Activated CD8-positive, alpha-beta T cell treated with anti-CD3 and anti-CD28 coated beads, Interleukin-2, amount 10 ng/mL, durations not matched to agents 7 days and 5 days (primary cell): Measurements from ENCODE around the gene MYG1. TPM values are rescaled to one million over a fixed set of nuclear protein-coding genes. Genes with fewer than 3 reads are reported as not detected.

ENCODE experiments used
- ATAC-seq: fragments of 150-1000 bp; cut with Tn5 transposase; one replicate; pipeline ENCODE4 v1.10.0; 2021; ENCODE audit warnings: moderate library complexity
- CTCF ChIA-PET: fragments of 350-600 bp; sonication (Branson Sonifier 250); formaldehyde crosslinking; loops from one replicate; lab custom pipeline; 2021; ENCODE audit warnings: antibody characterized with exemption; lab: Charles Lee
- POLR2A ChIA-PET: fragments of 350-600 bp; sonication (Branson Sonifier 250); formaldehyde crosslinking; loops from one replicate; lab custom pipeline; 2021; ENCODE audit warnings: antibody characterized with exemption; lab: Charles Lee
- DNase-seq: peaks from one replicate; pipeline ENCODE4 v3.0.0-alpha.2; 2020
- H3K27ac Mint-ChIP-seq: one replicate; pipeline ENCODE4 v1.8.0; 2021; ENCODE audit warnings: mild to moderate bottlenecking, mixed read lengths
- H3K27me3 Mint-ChIP-seq: one replicate; pipeline ENCODE4 v1.8.0; 2021; ENCODE audit warnings: low read depth, mixed read lengths
- H3K36me3 Mint-ChIP-seq: one replicate; pipeline ENCODE4 v1.8.0; 2021; ENCODE audit warnings: low read depth, mixed read lengths
- H3K4me1 Mint-ChIP-seq: one replicate; pipeline ENCODE4 v1.8.0; 2021; ENCODE audit warnings: low read depth, mixed read lengths
- H3K4me3 Mint-ChIP-seq: one replicate; pipeline ENCODE4 v1.8.0; 2021; ENCODE audit warnings: mild to moderate bottlenecking, mixed read lengths
- H3K9me3 Mint-ChIP-seq: one replicate; pipeline ENCODE4 v1.8.0; 2022; ENCODE audit warnings: mixed read lengths; ENCODE audit not compliant: insufficient read depth
- total RNA-seq, 2 experiments: library from RNA; stranded (reverse); gene quantifications; one replicate each; pipeline ENCODE4 v1.2.3, GENCODE V29; 2021

The MYG1 gene
- total RNA-seq, 2 experiments from 2014 or later: 55.6 to 56.9 TPM

DNA sequence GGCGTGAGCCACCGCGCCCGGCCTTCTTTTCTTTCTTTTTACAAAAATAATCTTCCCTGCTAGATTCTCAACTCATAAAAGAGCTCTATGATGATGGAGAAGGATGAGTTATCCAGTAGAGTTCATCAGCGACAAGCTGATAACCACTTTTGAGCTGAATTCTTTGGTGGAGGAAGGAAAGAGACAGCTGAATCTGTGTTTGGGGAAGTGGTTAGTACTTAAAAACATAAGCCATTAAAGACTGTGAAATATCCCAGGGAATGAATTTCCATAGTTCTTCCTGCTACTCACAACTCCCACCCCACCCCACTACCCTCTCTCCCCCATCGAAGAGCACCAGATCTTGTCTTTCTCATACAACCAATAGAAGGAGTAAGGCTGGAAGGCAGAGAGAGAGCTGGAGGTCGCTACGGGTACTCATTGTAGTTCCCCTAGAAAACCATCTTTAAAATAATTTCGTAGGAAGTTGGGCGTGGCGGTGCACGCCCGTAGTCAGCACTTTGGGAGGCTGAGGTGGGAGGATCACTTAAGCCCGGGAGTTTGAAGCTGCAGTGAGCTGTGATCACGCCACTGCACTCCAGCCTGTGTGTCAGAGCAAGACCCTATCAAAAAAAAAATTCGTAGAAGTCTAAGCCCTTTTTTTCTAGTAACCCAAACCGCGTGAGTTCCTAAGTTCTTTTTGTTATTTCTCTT, 32.0 kb upstream of the MYG1 start:
- CTCF ChIA-PET: interaction anchor here (0.6 to 10.0 kb wide), 40 partner anchors 8 to 214 kb away, joined by 3 to 401 read pairs (median 6); partner anchors contain the start of genes AAAS, CSAD, MYG1 and PFDN5
- H3K27me3 Mint-ChIP-seq: no peaks in the 10 kb centered on the region
- H3K36me3 Mint-ChIP-seq: peaks cover 41% of the 10 kb centered on the region
- H3K4me1 Mint-ChIP-seq: peaks cover 44% of the 10 kb centered on the region
- ATAC-seq: peak; percentile 52
- no peaks in the 10 kb centered on the region for H3K9me3 Mint-ChIP-seq
- H3K27ac Mint-ChIP-seq: peak overlapping the region; percentile 98
- DNase-seq: peak; percentile 43
- H3K4me3 Mint-ChIP-seq: peak overlapping the region; percentile 98
- POLR2A ChIA-PET: interaction anchor here (0.5 to 7.3 kb wide), 21 partner anchors 11 to 183 kb away, joined by 3 to 88 read pairs (median 5); partner anchors contain the start of genes CSAD, MYG1, PFDN5 and ZNF740

- ATAC-seq (peak; percentile 95), DNase-seq (peak; percentile 93)
- Mint-ChIP-seq H3K27me3 (no peaks in the 10 kb centered on the region), H3K27ac (peak within 1 kb of the TSS; percentile 98), H3K36me3 (peaks cover 45% of the 10 kb centered on the region), H3K9me3 (no peaks in the 10 kb centered on the region), H3K4me1 (peaks cover 47% of the 10 kb centered on the region), H3K4me3 (peak within 1 kb of the TSS; percentile 98)
- ChIA-PET CTCF (interaction anchor here (0.6 to 10.0 kb wide), 43 partner anchors 9 to 214 kb away, joined by 3 to 401 read pairs (median 5); partner anchors contain the start of genes AAAS, CSAD, MYG1 and PFDN5), POLR2A (interaction anchor here (0.5 to 7.3 kb wide), 22 partner anchors 11 to 185 kb away, joined by 3 to 88 read pairs (median 6); partner anchors contain the start of genes CSAD, MYG1, PFDN5 and ZNF740)
Measured at GRCh38 chr12:53267999-53268629, 31.4 kb upstream of the MYG1 start, which contains the start of gene ESPL1. Gene ESPL1 (plus strand): TSS chr12:53268299. CDS start chr12:53268767, 468 bp downstream.

DNA sequence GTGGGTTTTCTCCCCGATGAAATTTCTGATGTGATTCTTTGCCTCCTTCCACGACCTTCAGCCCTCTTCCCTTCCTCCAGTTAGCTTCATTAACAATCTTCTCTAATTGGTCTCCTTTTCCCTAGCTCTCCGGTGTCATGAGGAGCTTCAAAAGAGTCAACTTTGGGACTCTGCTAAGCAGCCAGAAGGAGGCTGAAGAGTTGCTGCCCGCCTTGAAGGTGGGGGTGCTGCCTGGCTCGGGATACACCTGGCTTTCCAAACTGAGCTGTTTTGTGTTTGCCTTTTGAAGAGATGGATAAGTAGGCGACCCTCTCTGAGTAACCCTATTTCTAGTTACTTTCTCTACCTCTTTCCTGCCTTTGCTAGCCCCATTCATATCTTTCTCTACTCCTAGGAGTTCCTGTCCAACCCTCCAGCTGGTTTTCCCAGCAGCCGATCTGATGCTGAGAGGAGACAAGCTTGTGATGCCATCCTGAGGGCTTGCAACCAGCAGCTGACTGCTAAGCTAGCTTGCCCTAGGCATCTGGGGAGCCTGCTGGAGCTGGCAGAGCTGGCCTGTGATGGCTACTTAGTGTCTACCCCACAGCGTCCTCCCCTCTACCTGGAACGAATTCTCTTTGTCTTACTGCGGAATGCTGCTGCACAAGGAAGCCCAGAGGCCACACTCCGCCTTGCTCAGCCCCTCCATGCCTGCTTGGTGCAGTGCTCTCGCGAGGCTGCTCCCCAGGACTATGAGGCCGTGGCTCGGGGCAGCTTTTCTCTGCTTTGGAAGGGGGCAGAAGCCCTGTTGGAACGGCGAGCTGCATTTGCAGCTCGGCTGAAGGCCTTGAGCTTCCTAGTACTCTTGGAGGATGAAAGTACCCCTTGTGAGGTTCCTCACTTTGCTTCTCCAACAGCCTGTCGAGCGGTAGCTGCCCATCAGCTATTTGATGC, 30.6 kb upstream of the MYG1 start:
- POLR2A ChIA-PET: interaction anchor here (0.5 to 7.3 kb wide), 17 partner anchors 10 to 186 kb away, joined by 3 to 88 read pairs (median 8); partner anchors contain the start of genes CSAD, MYG1, PFDN5 and ZNF740
- ATAC-seq: no peak

DNA sequence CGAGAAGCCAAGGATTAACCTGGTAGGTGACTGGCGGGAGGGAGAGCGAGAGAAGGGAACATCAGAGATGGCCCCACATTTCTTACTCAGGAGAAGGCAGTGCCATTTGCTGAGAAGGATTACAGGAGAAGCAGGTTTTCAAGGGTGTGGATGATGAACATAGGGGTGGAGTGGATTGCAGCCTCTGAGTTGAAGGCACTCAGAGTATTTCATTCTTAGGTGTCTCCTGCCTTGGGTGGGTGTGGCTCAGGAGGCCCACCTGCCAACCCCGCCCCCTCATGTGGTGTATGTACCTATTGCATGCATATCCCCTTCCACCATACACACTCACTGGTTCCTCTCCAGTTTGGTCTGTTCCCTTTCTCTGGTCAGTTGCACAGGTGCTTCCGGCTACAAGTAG, 25.1 kb upstream of the MYG1 start:
- Mint-ChIP-seq H3K9me3 (no peaks in the 10 kb centered on the region), H3K4me3 (no peak overlapping the region), H3K36me3 (peaks cover 79% of the 10 kb centered on the region), H3K27me3 (no peaks in the 10 kb centered on the region), H3K4me1 (peaks cover 40% of the 10 kb centered on the region), H3K27ac (no peak overlapping the region)
- ATAC-seq (no peak), DNase-seq (no peak)
- POLR2A ChIA-PET: no interaction called here
- CTCF ChIA-PET: interaction anchor here (10.0 kb wide), 1 partner anchor 60 kb away, joined by 401 read pairs; no protein-coding TSS in a partner anchor

More for the DNA sequence above, 30.6 kb upstream of the MYG1 start:
- peak overlapping the region; percentile 98 for H3K4me3 Mint-ChIP-seq
- no peaks in the 10 kb centered on the region for H3K9me3 Mint-ChIP-seq
- H3K4me1 Mint-ChIP-seq: peaks cover 48% of the 10 kb centered on the region
- no peak for DNase-seq
- H3K27ac Mint-ChIP-seq: peak overlapping the region; percentile 98
- peaks cover 47% of the 10 kb centered on the region for H3K36me3 Mint-ChIP-seq
- CTCF ChIA-PET: interaction anchor here (0.7 to 10.0 kb wide), 25 partner anchors 9 to 215 kb away, joined by 3 to 401 read pairs (median 6); partner anchors contain the start of genes AAAS, CSAD, MYG1 and PFDN5
- no peaks in the 10 kb centered on the region for H3K27me3 Mint-ChIP-seq

GRCh38 chr12:53276511-53276910, 23.0 kb upstream of the MYG1 start:
- Mint-ChIP-seq H3K9me3 (no peaks in the 10 kb centered on the region), H3K27me3 (no peaks in the 10 kb centered on the region), H3K27ac (peak overlapping the region; percentile 20), H3K36me3 (peaks cover 72% of the 10 kb centered on the region), H3K4me1 (peaks cover 22% of the 10 kb centered on the region), H3K4me3 (no peak overlapping the region)
- POLR2A ChIA-PET: interaction anchor here (0.9 to 5.2 kb wide), 2 partner anchors 8 to 23 kb away, joined by 3 to 24 read pairs; partner anchors contain the start of genes ESPL1 and MYG1
- DNase-seq (no peak), ATAC-seq (no peak)
- CTCF ChIA-PET: interaction anchor here (3.3 kb wide), 1 partner anchor 8 kb away, joined by 21 read pairs; the partner anchor contains the start of gene ESPL1

DNA sequence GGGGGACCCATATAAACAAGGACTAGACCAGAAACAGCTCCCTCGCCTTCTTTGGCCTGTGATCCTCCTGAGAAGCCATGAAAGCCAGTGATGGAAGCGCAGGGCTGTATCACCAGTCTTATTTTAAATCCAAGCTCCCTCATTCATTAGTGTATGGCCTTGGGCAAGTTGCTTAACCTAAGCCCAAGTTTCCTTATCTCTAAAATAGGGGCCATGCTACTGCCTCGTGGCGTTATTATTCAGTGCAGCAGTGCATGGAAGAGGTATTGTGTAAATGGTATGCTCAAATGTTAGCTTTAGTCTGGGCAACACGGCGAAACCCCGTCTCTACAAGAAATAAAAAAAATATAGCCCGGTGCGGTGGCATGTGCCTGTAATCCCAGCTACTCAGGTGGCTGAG, 21.5 kb upstream of the MYG1 start:
- DNase-seq (no peak), ATAC-seq (no peak)
- ChIA-PET POLR2A (interaction anchor here (1.2 to 5.2 kb wide), 4 partner anchors 8 to 46 kb away, joined by 3 to 24 read pairs (median 5); partner anchors contain the start of genes ESPL1 and PFDN5), CTCF (interaction anchor here (1.0 to 3.3 kb wide), 6 partner anchors 9 to 212 kb away, joined by 3 to 21 read pairs (median 4); partner anchors contain the start of gene ESPL1)
- Mint-ChIP-seq H3K4me3 (no peak overlapping the region), H3K9me3 (no peaks in the 10 kb centered on the region), H3K27ac (no peak overlapping the region), H3K4me1 (peaks cover 13% of the 10 kb centered on the region), H3K27me3 (no peaks in the 10 kb centered on the region), H3K36me3 (peaks cover 72% of the 10 kb centered on the region)

DNA sequence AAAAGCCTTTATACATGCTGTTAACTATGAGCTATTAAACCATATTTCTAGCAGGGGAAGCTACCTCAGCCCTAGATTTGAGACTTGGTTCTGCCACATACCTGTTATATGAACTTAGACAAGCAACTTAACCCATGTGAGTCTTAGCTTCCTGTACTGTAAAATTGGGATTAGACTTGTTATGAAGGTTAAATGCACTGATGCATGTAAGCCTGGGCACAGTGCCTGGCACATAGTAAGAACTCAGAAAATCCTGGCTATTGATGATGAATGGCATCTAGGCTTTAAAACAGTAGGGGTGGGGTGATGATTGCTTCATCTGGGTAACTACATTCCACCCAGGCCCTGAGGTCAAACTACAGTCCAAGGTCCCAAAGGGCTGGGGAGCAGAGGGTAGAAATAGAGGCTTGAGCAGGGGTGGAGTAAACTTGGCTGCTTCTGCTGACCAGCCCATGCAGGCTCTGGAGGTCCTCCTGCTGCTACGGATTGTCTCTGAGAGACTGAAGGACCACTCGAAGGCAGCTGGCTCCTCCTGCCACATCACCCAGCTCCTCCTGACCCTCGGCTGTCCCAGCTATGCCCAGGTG, 20.1 kb upstream of the MYG1 start:
- no peak overlapping the region for H3K27ac Mint-ChIP-seq
- ChIA-PET CTCF (interaction anchor here (1.0 to 3.3 kb wide), 5 partner anchors 10 to 241 kb away, joined by 3 to 21 read pairs (median 3); partner anchors contain the start of gene ESPL1), POLR2A (interaction anchor here (0.7 to 5.2 kb wide), 4 partner anchors 10 to 107 kb away, joined by 3 to 24 read pairs (median 4); partner anchors contain the start of gene ESPL1)
- no peak overlapping the region for H3K4me3 Mint-ChIP-seq
- no peaks in the 10 kb centered on the region for H3K27me3 Mint-ChIP-seq
- H3K36me3 Mint-ChIP-seq: peaks cover 80% of the 10 kb centered on the region
- DNase-seq (no peak), ATAC-seq (no peak)
- H3K9me3 Mint-ChIP-seq: no peaks in the 10 kb centered on the region
- peaks cover 7% of the 10 kb centered on the region for H3K4me1 Mint-ChIP-seq

- ATAC-seq: no peak
- Mint-ChIP-seq H3K9me3 (no peaks in the 10 kb centered on the region), H3K4me3 (no peak overlapping the region), H3K27ac (no peak overlapping the region), H3K27me3 (no peaks in the 10 kb centered on the region), H3K36me3 (peaks cover 78% of the 10 kb centered on the region), H3K4me1 (peaks cover 4% of the 10 kb centered on the region)
- ChIA-PET CTCF (interaction anchor here (0.6 to 1.2 kb wide), 3 partner anchors 44 to 241 kb away, joined by 3 read pairs; no protein-coding TSS in a partner anchor), POLR2A (interaction anchor here (0.7 to 5.2 kb wide), 3 partner anchors 10 to 108 kb away, joined by 3 to 24 read pairs (median 4); partner anchors contain the start of gene ESPL1)
- no peak for DNase-seq
Measured at GRCh38 chr12:53279888-53280498, 19.5 kb upstream of the MYG1 start.

- Mint-ChIP-seq H3K4me1 (peaks cover 4% of the 10 kb centered on the region), H3K4me3 (no peak overlapping the region), H3K27ac (peak overlapping the region; percentile 46), H3K9me3 (no peaks in the 10 kb centered on the region), H3K27me3 (no peaks in the 10 kb centered on the region), H3K36me3 (peaks cover 70% of the 10 kb centered on the region)
- DNase-seq (no peak), ATAC-seq (no peak)
- ChIA-PET POLR2A (interaction anchor here (0.6 to 1.2 kb wide), 2 partner anchors 9 to 26 kb away, joined by 3 to 4 read pairs; no protein-coding TSS in a partner anchor), CTCF (interaction anchor here (0.9 to 13.8 kb wide), 9 partner anchors 16 to 127 kb away, joined by 3 to 192 read pairs (median 4); partner anchors contain the start of genes AAAS, ESPL1 and ITGB7)
Measured at GRCh38 chr12:53286448-53286847, 13.0 kb upstream of the MYG1 start.
